ENCODE results near the gene SART3.

DNA sequence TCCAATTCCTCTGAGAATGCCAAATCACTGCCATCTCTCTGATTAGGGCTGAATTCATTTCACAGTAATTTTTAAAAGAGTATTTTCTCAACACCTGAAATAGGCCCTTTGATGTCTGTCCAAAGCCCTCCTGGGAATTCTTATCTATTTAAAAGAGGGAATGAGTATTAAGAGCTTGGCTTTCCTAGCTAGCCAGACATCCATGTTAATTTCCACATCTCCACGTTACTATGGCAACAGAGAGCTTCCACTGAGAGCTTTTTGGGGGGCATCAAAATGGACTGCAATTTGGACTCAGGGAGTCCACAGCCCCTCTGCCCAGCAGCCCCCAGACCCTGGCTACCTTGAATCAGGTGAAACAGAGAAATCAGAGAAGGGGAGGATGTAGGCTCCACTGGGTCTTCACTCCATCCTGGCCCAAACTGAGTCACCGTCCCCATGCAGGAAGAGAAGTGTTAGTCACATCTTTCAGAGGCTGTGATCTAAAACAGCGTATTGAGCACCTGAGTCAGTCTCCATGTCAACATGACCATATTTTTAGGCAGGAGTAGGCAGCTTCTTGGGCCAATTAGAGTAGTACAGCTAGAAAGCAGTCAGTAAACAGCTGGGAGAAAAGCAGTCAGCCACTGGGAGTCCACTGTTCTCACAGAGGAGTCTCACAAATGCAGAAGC is 52.9 kb downstream of the SART3 start:
- TF ChIP-seq, protein P1, sequence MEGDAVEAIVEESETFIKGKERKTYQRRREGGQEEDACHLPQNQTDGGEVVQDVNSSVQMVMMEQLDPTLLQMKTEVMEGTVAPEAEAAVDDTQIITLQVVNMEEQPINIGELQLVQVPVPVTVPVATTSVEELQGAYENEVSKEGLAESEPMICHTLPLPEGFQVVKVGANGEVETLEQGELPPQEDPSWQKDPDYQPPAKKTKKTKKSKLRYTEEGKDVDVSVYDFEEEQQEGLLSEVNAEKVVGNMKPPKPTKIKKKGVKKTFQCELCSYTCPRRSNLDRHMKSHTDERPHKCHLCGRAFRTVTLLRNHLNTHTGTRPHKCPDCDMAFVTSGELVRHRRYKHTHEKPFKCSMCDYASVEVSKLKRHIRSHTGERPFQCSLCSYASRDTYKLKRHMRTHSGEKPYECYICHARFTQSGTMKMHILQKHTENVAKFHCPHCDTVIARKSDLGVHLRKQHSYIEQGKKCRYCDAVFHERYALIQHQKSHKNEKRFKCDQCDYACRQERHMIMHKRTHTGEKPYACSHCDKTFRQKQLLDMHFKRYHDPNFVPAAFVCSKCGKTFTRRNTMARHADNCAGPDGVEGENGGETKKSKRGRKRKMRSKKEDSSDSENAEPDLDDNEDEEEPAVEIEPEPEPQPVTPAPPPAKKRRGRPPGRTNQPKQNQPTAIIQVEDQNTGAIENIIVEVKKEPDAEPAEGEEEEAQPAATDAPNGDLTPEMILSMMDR (conservative IDR thresholded peaks at IDR 0.05; ENCODE audit: low read depth, low read length), result no peak
- TF ChIP-seq FOS (IDR thresholded peaks at IDR 0.05; ENCODE audit: low read depth, low read length) (no peak), MAFK (IDR thresholded peaks at IDR 0.05; ENCODE audit: low read depth, low read length) (no peak), SMC3 (IDR thresholded peaks at IDR 0.05; ENCODE audit: low read depth, low read length) (no peak), NFE2L2 (IDR thresholded peaks at IDR 0.05; ENCODE audit: low read depth, low read length) (no peak), CEBPB (IDR thresholded peaks at IDR 0.05; ENCODE audit: low read depth, low read length) (no peak), ELK1 (IDR thresholded peaks at IDR 0.05; ENCODE audit: borderline replicate concordance, low read depth, low read length) (no peak)

All from IMR-90 (cell line).